PC-3 (cell line): ENCODE data around the gene DSPP.

Source experiments
- CTCF ChIP-seq: fragments of 300-600 bp; sonication (generic); conservative IDR thresholded peaks from 2 replicates; pipeline ENCODE4 v1.5.1; 2017; ENCODE audit warnings: antibody characterized with exemption, low read depth, mild to moderate bottlenecking, low read length
- EZH2 ChIP-seq: fragments of 300-600 bp; sonication (generic); IDR thresholded peaks from one replicate; pipeline ENCODE4 v1.6.1; 2017; ENCODE audit warnings: antibody characterized with exemption, mild to moderate bottlenecking, low read length; ENCODE audit not compliant: unreplicated experiment

- no peak for TF ChIP-seq CTCF
- no peak for TF ChIP-seq EZH2
Observed at GRCh38 chr4:87654487-87655044, 46.2 kb downstream of the DSPP start.
